ENCODE data around the gene DENND1C.

Gene DENND1C, protein sequence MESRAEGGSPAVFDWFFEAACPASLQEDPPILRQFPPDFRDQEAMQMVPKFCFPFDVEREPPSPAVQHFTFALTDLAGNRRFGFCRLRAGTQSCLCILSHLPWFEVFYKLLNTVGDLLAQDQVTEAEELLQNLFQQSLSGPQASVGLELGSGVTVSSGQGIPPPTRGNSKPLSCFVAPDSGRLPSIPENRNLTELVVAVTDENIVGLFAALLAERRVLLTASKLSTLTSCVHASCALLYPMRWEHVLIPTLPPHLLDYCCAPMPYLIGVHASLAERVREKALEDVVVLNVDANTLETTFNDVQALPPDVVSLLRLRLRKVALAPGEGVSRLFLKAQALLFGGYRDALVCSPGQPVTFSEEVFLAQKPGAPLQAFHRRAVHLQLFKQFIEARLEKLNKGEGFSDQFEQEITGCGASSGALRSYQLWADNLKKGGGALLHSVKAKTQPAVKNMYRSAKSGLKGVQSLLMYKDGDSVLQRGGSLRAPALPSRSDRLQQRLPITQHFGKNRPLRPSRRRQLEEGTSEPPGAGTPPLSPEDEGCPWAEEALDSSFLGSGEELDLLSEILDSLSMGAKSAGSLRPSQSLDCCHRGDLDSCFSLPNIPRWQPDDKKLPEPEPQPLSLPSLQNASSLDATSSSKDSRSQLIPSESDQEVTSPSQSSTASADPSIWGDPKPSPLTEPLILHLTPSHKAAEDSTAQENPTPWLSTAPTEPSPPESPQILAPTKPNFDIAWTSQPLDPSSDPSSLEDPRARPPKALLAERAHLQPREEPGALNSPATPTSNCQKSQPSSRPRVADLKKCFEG

DNA sequence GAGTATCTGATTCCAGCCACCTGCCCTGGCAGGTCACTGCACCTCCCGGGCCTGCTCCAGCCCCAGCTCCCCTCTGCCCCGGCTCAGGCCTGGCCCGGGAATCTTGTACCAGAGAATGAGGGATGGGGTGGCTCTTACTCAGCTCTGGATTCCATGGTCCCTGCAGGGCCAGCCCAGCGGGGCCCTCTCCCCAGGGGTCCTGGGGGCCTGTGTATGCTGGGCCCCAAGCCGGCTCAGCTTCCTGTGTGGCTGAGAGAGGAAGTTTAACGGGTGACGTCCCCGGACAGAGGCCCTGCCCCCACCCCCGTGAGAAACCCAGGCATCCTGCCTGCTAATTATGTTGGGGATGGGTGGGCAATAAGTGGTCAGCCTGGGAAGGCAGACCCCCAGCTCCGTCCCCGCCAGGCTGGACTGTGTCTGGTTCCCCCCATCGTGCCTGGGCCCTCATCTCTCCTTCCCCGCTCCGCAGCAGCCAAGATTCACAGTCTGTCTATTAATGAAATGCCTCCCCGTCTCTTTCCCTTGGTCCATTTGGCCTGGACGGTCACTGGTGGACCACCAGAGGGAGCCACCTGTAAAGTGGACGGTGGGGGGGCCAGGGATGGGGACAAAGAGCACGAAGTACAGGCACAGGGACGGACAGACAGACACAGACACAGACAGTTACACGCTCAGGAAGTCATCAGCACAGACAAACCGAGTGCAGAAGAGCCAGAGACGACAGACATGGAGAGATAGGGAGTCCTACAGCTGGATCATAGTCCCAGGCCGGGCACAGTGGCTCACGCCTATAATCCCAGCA, at the start of gene DENND1C:
DENND1C (minus strand) TSS at position 247 of the 802 bp plus-strand sequence; CDS start at position 155, 92 bp downstream.
- peak within 1 kb of the TSS; percentile 80 for H3K4me3 Mint-ChIP-seq

DNA sequence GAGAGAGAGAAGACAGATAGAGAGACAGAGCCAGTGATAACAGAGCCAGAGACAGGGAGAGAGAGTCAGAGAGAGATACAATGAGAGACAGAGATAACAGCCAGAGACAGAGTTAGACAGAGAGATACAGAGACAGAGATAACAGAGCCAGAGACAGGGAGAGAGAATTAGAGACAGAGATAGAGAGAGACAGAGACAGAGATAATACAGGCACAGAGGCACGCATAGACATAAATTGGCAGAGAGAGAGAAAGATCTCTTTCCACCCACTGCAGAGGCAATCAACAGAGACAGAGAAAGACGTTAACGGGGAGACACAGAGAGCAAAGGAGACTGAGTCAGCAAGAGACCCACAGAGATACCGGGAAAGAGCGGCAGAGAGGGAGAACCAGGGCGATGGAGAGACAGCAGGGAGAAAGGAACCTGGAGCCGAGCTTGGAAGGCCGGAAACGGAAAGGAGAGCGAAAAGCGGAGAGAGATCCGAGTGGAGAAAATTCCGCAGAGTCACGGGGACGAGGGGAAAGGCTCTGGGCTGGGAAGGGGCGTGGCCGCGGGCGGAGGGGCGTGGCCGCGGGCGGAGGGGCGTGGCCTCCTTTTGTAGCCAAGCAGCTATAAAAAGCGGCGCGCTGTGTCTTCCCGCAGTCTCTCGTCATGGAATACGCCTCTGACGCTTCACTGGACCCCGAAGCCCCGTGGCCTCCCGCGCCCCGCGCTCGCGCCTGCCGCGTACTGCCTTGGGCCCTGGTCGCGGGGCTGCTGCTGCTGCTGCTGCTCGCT, 49.0 kb upstream of the DENND1C start, which contains the start of gene TNFSF9:
TNFSF9 (plus strand) TSS at position 641 of the 777 bp plus-strand sequence; CDS start at position 652, 11 bp downstream.
- DNase-seq (ENCODE audit: low spot score in 2 of 2) (peak; percentile 72 to 75), ATAC-seq (replicated peaks; ENCODE audit: extremely low read depth, poor library complexity, severe bottlenecking) (peak; percentile 52)
- Mint-ChIP-seq H3K4me1 (peaks cover 49% of the 10 kb centered on the region), H3K4me3 (peak within 1 kb of the TSS; percentile 80), H3K27me3 (peaks cover 12% of the 10 kb centered on the region), H3K36me3 (ENCODE audit: insufficient read depth) (peaks cover 19% of the 10 kb centered on the region), H3K27ac (ENCODE audit: low read depth) (peak within 1 kb of the TSS; percentile 90), H3K9me3 (no peaks in the 10 kb centered on the region)

More for the DNA sequence above, at the start of gene DENND1C:
- Mint-ChIP-seq H3K27ac (ENCODE audit: low read depth) (peak within 1 kb of the TSS; percentile 86), H3K4me1 (peaks cover 39% of the 10 kb centered on the region), H3K36me3 (ENCODE audit: insufficient read depth) (peaks cover 23% of the 10 kb centered on the region), H3K27me3 (no peaks in the 10 kb centered on the region), H3K9me3 (no peaks in the 10 kb centered on the region)
- DNase-seq (ENCODE audit: low spot score in 2 of 2) (peak; percentile 43 to 61), ATAC-seq (replicated peaks; ENCODE audit: extremely low read depth, poor library complexity, severe bottlenecking) (peak; percentile 86)

DNA sequence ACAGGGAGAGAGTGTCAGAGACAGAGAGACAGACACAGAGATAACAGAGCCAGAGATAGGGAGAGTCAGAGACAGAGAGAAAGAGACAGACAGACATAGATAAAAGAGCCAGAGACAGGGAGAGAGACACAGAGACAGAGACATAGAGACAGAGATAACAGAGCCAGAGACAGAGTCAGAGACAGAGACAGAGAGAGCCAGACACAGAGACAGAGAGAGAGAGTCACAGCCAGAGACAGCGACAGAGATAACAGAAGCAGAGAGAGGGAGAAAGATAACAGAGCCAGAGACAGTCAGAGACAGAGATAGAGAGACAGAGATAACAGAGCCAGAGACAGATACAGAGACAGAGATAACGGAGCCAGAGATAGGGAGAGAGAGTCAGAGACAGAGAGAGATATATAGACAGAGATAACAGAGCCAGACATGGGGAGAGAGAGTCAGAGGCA, 48.4 kb upstream of the DENND1C start:
- H3K4me1 Mint-ChIP-seq: peaks cover 46% of the 10 kb centered on the region
- H3K4me3 Mint-ChIP-seq: peak overlapping the region; percentile 80
- H3K27ac Mint-ChIP-seq (ENCODE audit: low read depth): peak overlapping the region; percentile 90
- no peaks in the 10 kb centered on the region for H3K9me3 Mint-ChIP-seq
- peaks cover 18% of the 10 kb centered on the region for H3K36me3 Mint-ChIP-seq (ENCODE audit: insufficient read depth)
- no peak for ATAC-seq (replicated peaks; ENCODE audit: extremely low read depth, poor library complexity, severe bottlenecking)
- peaks cover 12% of the 10 kb centered on the region for H3K27me3 Mint-ChIP-seq
- no peak for DNase-seq (ENCODE audit: low spot score in 2 of 2)

DNA sequence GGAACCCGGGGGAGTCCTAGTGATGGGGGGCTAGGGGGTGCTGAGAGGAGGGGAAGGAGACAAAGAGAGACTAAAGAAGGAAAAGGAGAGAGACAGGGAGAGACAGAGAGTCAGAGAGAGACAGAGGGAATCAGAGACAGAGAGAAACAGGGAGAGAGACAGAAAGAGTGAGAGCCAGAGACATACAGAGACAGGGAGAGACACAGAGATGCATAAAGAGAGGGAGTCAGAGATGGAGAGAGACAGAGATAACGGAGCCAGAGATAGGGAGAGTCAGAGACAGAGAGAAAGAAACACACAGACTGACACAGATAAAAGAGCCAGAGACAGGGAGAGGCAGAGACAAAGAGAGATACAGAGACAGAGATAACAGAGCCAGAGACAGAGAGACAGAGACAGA, 47.8 kb upstream of the DENND1C start:
- Mint-ChIP-seq H3K36me3 (ENCODE audit: insufficient read depth) (peaks cover 18% of the 10 kb centered on the region), H3K27ac (ENCODE audit: low read depth) (peak overlapping the region; percentile 90), H3K4me3 (peak overlapping the region; percentile 80), H3K9me3 (no peaks in the 10 kb centered on the region), H3K27me3 (peaks cover 12% of the 10 kb centered on the region), H3K4me1 (peaks cover 46% of the 10 kb centered on the region)
- DNase-seq (ENCODE audit: low spot score in 2 of 2) (no peak), ATAC-seq (replicated peaks; ENCODE audit: extremely low read depth, poor library complexity, severe bottlenecking) (no peak)

DNA sequence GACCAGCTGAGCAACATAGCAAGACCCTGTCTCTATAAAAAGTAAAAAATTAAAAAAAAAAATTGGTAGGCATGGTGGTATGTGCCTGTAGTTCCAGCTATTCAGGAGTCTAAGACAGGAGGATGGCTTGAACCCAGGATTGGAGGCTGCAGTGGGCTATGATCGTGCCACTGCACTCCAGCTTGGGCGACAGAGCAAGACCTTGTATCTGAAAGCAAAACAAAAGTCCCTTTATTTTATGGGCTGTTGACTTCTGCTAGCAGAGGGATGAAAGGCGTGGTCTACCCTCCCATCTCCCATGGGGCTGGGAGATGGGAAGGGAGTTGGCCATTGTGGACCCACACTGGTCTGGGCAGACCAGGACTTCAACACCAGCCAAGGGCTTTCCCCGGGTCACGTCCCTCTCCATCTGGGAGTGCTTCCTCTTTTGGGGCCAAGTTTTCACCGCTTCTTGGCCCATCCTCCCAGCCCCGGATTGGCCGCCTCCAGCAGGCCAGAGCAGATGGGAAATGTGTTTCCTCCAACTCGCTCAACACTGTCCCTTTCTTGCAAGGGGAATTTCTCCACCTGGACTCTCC, 47.0 kb upstream of the DENND1C start:
- Mint-ChIP-seq H3K36me3 (ENCODE audit: insufficient read depth) (peaks cover 18% of the 10 kb centered on the region), H3K27ac (ENCODE audit: low read depth) (no peak overlapping the region), H3K4me3 (no peak overlapping the region), H3K27me3 (peaks cover 12% of the 10 kb centered on the region), H3K9me3 (no peaks in the 10 kb centered on the region), H3K4me1 (peaks cover 42% of the 10 kb centered on the region)
- no peak for DNase-seq (ENCODE audit: low spot score in 2 of 2)
- ATAC-seq (replicated peaks; ENCODE audit: extremely low read depth, poor library complexity, severe bottlenecking): no peak

DNA sequence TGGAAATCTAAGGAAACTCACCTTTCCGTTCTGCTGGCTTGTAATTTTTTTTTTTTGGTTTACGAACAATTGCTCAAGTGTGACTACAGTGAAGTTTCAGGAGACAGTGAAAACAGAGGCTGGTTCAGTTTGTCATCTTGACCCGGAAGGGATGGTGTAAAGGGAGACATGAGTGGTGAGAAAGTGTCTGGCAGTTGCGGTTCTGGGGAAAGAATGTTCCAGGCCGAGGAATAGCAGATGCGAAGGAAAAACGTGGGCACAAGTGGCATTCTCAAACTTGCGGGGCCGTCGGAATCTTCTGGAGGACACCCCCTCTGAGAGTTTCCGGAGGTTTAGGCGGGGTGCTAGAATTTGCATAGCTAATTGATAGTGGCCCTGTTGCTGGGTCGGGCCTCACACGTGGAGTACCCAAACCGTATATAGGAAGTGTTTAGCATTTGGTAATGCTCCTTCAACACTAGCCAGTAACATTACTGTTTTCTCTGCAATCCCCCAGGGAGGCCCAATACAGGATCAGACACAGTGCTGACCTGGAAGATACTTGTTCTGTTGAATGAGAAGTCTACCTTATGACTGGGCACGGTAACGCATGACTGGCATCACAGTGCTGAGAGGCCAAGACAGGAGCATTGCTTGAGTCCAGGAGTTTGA, 46.4 kb upstream of the DENND1C start:
- no peaks in the 10 kb centered on the region for H3K9me3 Mint-ChIP-seq

DNA sequence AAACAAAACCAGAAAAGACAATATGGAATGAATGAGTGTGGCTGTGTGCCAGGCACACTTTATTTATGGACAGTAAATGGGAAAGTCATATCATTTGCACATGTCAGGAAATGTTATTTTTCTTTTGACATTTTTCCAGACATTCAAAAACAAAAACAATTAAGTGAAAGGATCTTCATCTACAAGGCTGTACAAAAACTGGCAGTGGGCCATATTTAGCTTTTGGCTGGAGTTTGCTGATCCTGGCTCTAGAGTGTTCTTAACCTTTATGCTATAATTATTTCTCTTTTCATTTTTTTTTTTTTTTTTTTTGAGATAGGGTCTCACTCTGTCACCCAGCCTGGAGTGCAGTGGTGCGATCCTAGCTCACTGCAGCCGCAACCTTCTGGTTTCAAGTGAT, 42.7 kb upstream of the DENND1C start:
- ATAC-seq (replicated peaks; ENCODE audit: extremely low read depth, poor library complexity, severe bottlenecking) (no peak), DNase-seq (ENCODE audit: low spot score in 2 of 2) (no peak)
- H3K4me3 Mint-ChIP-seq: no peak overlapping the region
- H3K36me3 Mint-ChIP-seq (ENCODE audit: insufficient read depth): no peaks in the 10 kb centered on the region
- H3K4me1 Mint-ChIP-seq: peaks cover 19% of the 10 kb centered on the region
- no peaks in the 10 kb centered on the region for H3K9me3 Mint-ChIP-seq
- H3K27me3 Mint-ChIP-seq: no peaks in the 10 kb centered on the region
- H3K27ac Mint-ChIP-seq (ENCODE audit: low read depth): no peak overlapping the region

More for the DNA sequence above, 46.4 kb upstream of the DENND1C start:
- no peak overlapping the region for H3K4me3 Mint-ChIP-seq
- peaks cover 18% of the 10 kb centered on the region for H3K36me3 Mint-ChIP-seq (ENCODE audit: insufficient read depth)
- H3K27me3 Mint-ChIP-seq: peaks cover 12% of the 10 kb centered on the region
- DNase-seq (ENCODE audit: low spot score in 2 of 2) (no peak), ATAC-seq (replicated peaks; ENCODE audit: extremely low read depth, poor library complexity, severe bottlenecking) (no peak)
- H3K4me1 Mint-ChIP-seq: peaks cover 41% of the 10 kb centered on the region
- no peak overlapping the region for H3K27ac Mint-ChIP-seq (ENCODE audit: low read depth)

DNA sequence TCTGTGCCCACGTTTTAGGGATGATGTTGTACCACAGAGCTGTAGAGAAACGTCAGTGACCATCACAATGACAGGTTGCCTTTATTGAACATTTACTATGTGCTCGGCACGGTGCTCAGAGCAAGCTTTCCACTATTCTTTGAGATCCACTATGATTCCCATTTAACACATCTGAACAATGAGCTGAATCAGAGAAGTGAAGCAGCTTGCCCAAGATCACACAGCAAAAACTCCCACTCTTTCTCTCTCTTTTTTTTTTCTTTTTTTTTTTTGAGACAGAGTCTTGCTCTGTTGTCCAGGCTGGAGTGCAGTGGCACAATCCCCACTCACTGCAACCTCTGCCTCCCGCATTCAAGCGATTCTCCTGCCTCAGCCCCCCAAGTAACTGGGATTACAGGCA, 41.1 kb upstream of the DENND1C start:
- peak overlapping the region; percentile 11 for H3K4me3 Mint-ChIP-seq
- peak overlapping the region; percentile 29 for H3K27ac Mint-ChIP-seq (ENCODE audit: low read depth)
- peaks cover 2% of the 10 kb centered on the region for H3K36me3 Mint-ChIP-seq (ENCODE audit: insufficient read depth)
- no peaks in the 10 kb centered on the region for H3K27me3 Mint-ChIP-seq
- no peaks in the 10 kb centered on the region for H3K9me3 Mint-ChIP-seq
- DNase-seq (ENCODE audit: low spot score in 2 of 2) (no peak), ATAC-seq (replicated peaks; ENCODE audit: extremely low read depth, poor library complexity, severe bottlenecking) (no peak)
- H3K4me1 Mint-ChIP-seq: peaks cover 22% of the 10 kb centered on the region

DNA sequence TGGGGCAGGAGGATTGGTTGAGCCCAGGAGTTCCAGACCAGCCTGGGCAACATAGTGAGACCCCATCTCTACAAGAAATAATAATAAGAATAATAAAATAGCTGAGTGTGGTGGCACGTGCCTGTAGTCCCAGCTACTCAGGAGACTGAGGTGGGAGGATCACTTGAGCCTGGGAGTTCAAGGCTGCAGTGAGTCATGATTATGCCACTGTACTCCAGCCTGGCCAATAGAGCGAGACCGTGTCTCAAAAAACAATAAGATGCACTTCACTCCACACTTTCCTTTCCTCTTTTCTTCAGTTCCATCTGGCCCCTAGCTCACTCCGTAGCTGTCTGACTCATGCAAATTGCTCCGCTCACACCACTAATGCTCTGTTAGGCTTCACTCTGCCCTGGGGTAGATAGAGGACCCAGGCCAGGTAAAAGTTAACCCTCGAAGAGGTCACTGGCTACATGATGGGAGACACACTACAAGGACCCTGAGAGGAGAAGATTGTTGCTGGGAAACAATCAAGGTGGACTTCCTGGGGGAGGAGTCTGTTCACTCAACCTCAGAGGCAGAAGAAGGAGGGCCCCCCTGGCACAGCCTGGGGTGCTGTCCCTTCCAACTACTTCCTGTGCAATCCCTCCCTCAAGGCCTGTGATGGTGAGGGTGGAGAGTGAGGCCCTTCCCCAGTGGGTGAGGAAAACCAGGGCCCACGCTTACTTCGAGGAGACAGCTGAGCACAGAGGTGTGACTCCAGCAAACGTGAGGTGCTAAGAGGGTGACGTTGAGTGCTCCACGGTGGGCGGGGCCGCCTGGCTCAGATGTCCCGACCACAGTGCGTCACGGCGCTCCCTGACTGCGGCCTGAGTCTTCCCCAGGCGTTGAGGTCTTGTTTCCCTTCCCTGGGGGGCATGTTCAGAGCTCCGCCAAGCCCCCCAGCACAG, 40.4 kb upstream of the DENND1C start:
- peak; percentile 64 to 86 for DNase-seq (ENCODE audit: low spot score in 2 of 2)
- peak overlapping the region; percentile 11 for H3K4me3 Mint-ChIP-seq
- H3K27me3 Mint-ChIP-seq: no peaks in the 10 kb centered on the region
- H3K9me3 Mint-ChIP-seq: no peaks in the 10 kb centered on the region
- peak; percentile 93 for ATAC-seq (replicated peaks; ENCODE audit: extremely low read depth, poor library complexity, severe bottlenecking)
- peaks cover 28% of the 10 kb centered on the region for H3K4me1 Mint-ChIP-seq
- H3K36me3 Mint-ChIP-seq (ENCODE audit: insufficient read depth): peaks cover 2% of the 10 kb centered on the region
- H3K27ac Mint-ChIP-seq (ENCODE audit: low read depth): peak overlapping the region; percentile 29

DNA sequence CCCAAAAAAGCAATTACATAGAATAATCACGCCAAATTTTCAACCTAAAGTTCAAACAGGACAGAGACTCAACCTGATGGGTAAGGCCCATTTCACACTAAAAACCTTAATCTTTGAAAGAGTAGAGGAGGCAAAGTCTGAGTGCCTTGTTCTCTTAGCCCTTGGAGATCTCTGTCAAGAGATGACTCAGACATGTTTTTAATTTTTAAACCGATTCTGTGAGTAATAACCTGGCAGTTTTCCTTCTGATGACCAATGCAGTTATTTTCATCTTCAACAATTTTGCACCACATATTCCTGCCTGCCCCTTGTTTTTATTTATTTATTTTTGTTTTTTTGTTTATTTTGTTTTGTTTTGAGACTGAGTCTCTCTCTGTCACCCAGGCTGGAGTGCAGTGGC, 37.7 kb upstream of the DENND1C start:
- Mint-ChIP-seq H3K4me3 (no peak overlapping the region), H3K9me3 (no peaks in the 10 kb centered on the region), H3K27ac (ENCODE audit: low read depth) (peak overlapping the region; percentile 80), H3K36me3 (ENCODE audit: insufficient read depth) (peaks cover 3% of the 10 kb centered on the region), H3K4me1 (peaks cover 44% of the 10 kb centered on the region), H3K27me3 (no peaks in the 10 kb centered on the region)
- DNase-seq (ENCODE audit: low spot score in 2 of 2) (no peak), ATAC-seq (replicated peaks; ENCODE audit: extremely low read depth, poor library complexity, severe bottlenecking) (no peak)
